Urothelium cell line (cell line): Measurements from ENCODE around the gene S100A10.
A peak's percentile ranks its signal among the peaks of the same experiment; 100 is the strongest.

Experiments used
- DNase-seq: peaks from one replicate; pipeline ENCODE4 v3.0.0; 2011; ENCODE audit warnings: low spot score, mixed read lengths
- FAIRE-seq: peaks from 2 replicates; lab custom pipeline; 2011; peaks lifted over from hg19 to GRCh38; lab: Jason Lieb, UNC

The S100A10 gene

GRCh38 chr1:151993734-151994496, at the start of gene S100A10:
S100A10 (minus strand) TSS chr1:151993859; CDS start chr1:151986230, 7,629 bp downstream.
- FAIRE-seq: no peak
- peak; percentile 82 for DNase-seq

- DNase-seq: no peak
- no peak for FAIRE-seq
Observed at GRCh38 chr1:152042030-152042429, 48.4 kb upstream of the S100A10 start.

- FAIRE-seq (no peak), DNase-seq (no peak)
Observed at GRCh38 chr1:152039886-152040285, 46.2 kb upstream of the S100A10 start.

GRCh38 chr1:152039461-152039860, 45.8 kb upstream of the S100A10 start:
- DNase-seq (no peak), FAIRE-seq (no peak)

GRCh38 chr1:152038871-152039270, 45.2 kb upstream of the S100A10 start:
- no peak for DNase-seq
- FAIRE-seq: no peak

GRCh38 chr1:152036267-152037216, 42.9 kb upstream of the S100A10 start, which contains the start of gene S100A11:
S100A11 (minus strand) TSS chr1:152037004; CDS start chr1:152036915, 89 bp downstream.
- FAIRE-seq (no peak), DNase-seq (peak; percentile 89)

- FAIRE-seq: no peak
- no peak for DNase-seq
Observed at GRCh38 chr1:152035539-152036266, 42.0 kb upstream of the S100A10 start.

- FAIRE-seq: no peak
Observed at GRCh38 chr1:152034654-152035538, 41.2 kb upstream of the S100A10 start.

GRCh38 chr1:152034324-152034653, 40.6 kb upstream of the S100A10 start:
- FAIRE-seq (no peak), DNase-seq (no peak)

More at GRCh38 chr1:152034654-152035538, 41.2 kb upstream of the S100A10 start:
- peak; percentile 70 for DNase-seq

GRCh38 chr1:152029929-152030211, 36.2 kb upstream of the S100A10 start:
- DNase-seq (no peak), FAIRE-seq (no peak)

GRCh38 chr1:152029144-152029928, 35.7 kb upstream of the S100A10 start:
- FAIRE-seq (no peak), DNase-seq (no peak)

GRCh38 chr1:152026895-152027294, 33.2 kb upstream of the S100A10 start:
- DNase-seq (no peak), FAIRE-seq (no peak)

GRCh38 chr1:152024223-152024622, 30.6 kb upstream of the S100A10 start:
- DNase-seq (peak; percentile 70), FAIRE-seq (no peak)

- DNase-seq: no peak
- no peak for FAIRE-seq
Observed at GRCh38 chr1:152023221-152023620, 29.6 kb upstream of the S100A10 start.

GRCh38 chr1:152022474-152022873, 28.8 kb upstream of the S100A10 start:
- no peak for FAIRE-seq

GRCh38 chr1:152021569-152021968, 27.9 kb upstream of the S100A10 start:
- FAIRE-seq: no peak
- no peak for DNase-seq

More at GRCh38 chr1:152022474-152022873, 28.8 kb upstream of the S100A10 start:
- DNase-seq: no peak

- no peak for DNase-seq
- FAIRE-seq: no peak
Observed at GRCh38 chr1:152020849-152021248, 27.2 kb upstream of the S100A10 start.

- DNase-seq: no peak
- no peak for FAIRE-seq
Observed at GRCh38 chr1:152018537-152018936, 24.9 kb upstream of the S100A10 start.

GRCh38 chr1:152015766-152016165, 22.1 kb upstream of the S100A10 start:
- FAIRE-seq (no peak), DNase-seq (no peak)
